MG63 (cell line): ENCODE data around the gene SOWAHB. TPM values are rescaled to one million over a fixed set of nuclear protein-coding genes. Genes with fewer than 3 reads are reported as not detected.

Source experiments
- DNase-seq: peaks from one replicate; pipeline ENCODE4 v3.0.0-alpha.2; 2020
- H3K27me3 ChIP-seq: fragments of 250-450 bp; sonication (Bioruptor Pico); 2 replicates; pipeline ENCODE4 v1.5.1; 2020; ENCODE audit warnings: mild to moderate bottlenecking, moderate library complexity
- H3K36me3 ChIP-seq: fragments of 250-450 bp; sonication (Bioruptor Pico); 2 replicates; pipeline ENCODE4 v1.5.1; 2020; ENCODE audit warnings: mild to moderate bottlenecking, moderate library complexity
- H3K4me3 ChIP-seq: fragments of 250-450 bp; sonication (Bioruptor Pico); 2 replicates; pipeline ENCODE4 v1.5.1; 2020; ENCODE audit warnings: mild to moderate bottlenecking, moderate library complexity
- H3K9me3 ChIP-seq: fragments of 250-450 bp; sonication (Bioruptor Pico); 2 replicates; pipeline ENCODE4 v1.5.1; 2020; ENCODE audit warnings: mild to moderate bottlenecking, moderate library complexity
- total RNA-seq: library from RNA; depleted of rRNA; stranded (reverse); fragments of >200 nt; shearing (Covaris generic); gene quantifications from 2 replicates; pipeline ENCODE4 v1.2.3, GENCODE V29; 2014; ENCODE audit warnings: low replicate concordance; rRNA removed

Gene SOWAHB
- total RNA-seq: not detected in 2 replicates

- Histone ChIP-seq H3K27me3 (peaks cover 6% of the 10 kb centered on the region; the same call in 1 of the 2 replicates), H3K4me3 (peak within 1 kb of the TSS; percentile 32), H3K36me3 (no peaks in the 10 kb centered on the region), H3K9me3 (no peaks in the 10 kb centered on the region)
- DNase-seq: no peak
Observed at GRCh38 chr4:76897536-76898384, at the start of gene SOWAHB. SOWAHB (minus strand) TSS chr4:76898144; CDS start chr4:76897849, 295 bp downstream.

- Histone ChIP-seq H3K36me3 (peaks cover 3% of the 10 kb centered on the region; the same call in 1 of the 2 replicates), H3K9me3 (no peaks in the 10 kb centered on the region), H3K27me3 (no peaks in the 10 kb centered on the region), H3K4me3 (no peak overlapping the region)
- no peak for DNase-seq
Observed at GRCh38 chr4:76947369-76947768, 49.4 kb upstream of the SOWAHB start.

GRCh38 chr4:76943790-76944189, 45.8 kb upstream of the SOWAHB start:
- DNase-seq: peak; percentile 9
- H3K27me3 ChIP-seq: no peaks in the 10 kb centered on the region
- no peaks in the 10 kb centered on the region for H3K9me3 ChIP-seq
- H3K36me3 ChIP-seq: peaks cover 3% of the 10 kb centered on the region; the same call in 1 of the 2 replicates
- no peak overlapping the region for H3K4me3 ChIP-seq

DNA sequence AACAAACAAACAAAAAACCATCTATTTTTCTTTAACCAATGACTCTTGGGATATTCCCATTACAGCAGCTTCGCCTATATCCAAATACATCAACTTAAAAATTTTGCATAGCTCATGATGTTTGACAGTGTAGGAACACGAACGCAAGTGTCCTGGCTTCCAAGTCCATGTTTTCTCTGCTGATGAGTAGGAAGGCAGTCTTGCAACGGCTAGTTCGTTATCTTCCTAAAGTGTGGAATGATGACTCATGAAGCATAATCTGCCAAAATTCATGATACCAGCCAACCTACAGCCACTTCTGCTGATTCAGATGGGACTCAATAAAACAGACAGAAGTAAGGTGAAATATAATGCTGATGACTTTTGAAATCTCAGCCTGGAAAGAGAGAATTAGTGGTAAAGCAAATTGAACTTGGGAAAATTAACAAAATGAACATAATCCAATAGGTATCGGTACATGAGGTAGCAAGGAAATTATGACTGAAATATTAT, 45.2 kb upstream of the SOWAHB start:
- no peak overlapping the region for H3K4me3 ChIP-seq
- H3K36me3 ChIP-seq: peaks cover 3% of the 10 kb centered on the region; the same call in 1 of the 2 replicates
- no peaks in the 10 kb centered on the region for H3K9me3 ChIP-seq
- no peak for DNase-seq
- no peaks in the 10 kb centered on the region for H3K27me3 ChIP-seq

- Histone ChIP-seq H3K27me3 (no peaks in the 10 kb centered on the region), H3K4me3 (no peak overlapping the region)
- DNase-seq: no peak
Observed at GRCh38 chr4:76939184-76939583, 41.2 kb upstream of the SOWAHB start.

GRCh38 chr4:76931576-76932276, 33.8 kb upstream of the SOWAHB start:
- no peak for DNase-seq
- no peaks in the 10 kb centered on the region for H3K27me3 ChIP-seq
- no peaks in the 10 kb centered on the region for H3K9me3 ChIP-seq
- H3K4me3 ChIP-seq: no peak overlapping the region
- no peaks in the 10 kb centered on the region for H3K36me3 ChIP-seq

More at GRCh38 chr4:76939184-76939583, 41.2 kb upstream of the SOWAHB start:
- Histone ChIP-seq H3K9me3 (no peaks in the 10 kb centered on the region), H3K36me3 (peaks cover 3% of the 10 kb centered on the region; the same call in 1 of the 2 replicates)

- no peak overlapping the region for H3K4me3 ChIP-seq
- no peaks in the 10 kb centered on the region for H3K36me3 ChIP-seq
- no peaks in the 10 kb centered on the region for H3K9me3 ChIP-seq
- no peaks in the 10 kb centered on the region for H3K27me3 ChIP-seq
- DNase-seq: peak; percentile 9
Observed at GRCh38 chr4:76931087-76931486, 33.1 kb upstream of the SOWAHB start.

- Histone ChIP-seq H3K4me3 (no peak overlapping the region), H3K27me3 (no peaks in the 10 kb centered on the region), H3K36me3 (no peaks in the 10 kb centered on the region), H3K9me3 (no peaks in the 10 kb centered on the region)
- no peak for DNase-seq
Observed at GRCh38 chr4:76930685-76931084, 32.7 kb upstream of the SOWAHB start.

- H3K4me3 ChIP-seq: no peak overlapping the region
- no peak for DNase-seq
- H3K36me3 ChIP-seq: no peaks in the 10 kb centered on the region
- no peaks in the 10 kb centered on the region for H3K9me3 ChIP-seq
- no peaks in the 10 kb centered on the region for H3K27me3 ChIP-seq
Observed at GRCh38 chr4:76926841-76927240, 28.9 kb upstream of the SOWAHB start.

GRCh38 chr4:76923619-76924357, 25.8 kb upstream of the SOWAHB start:
- H3K27me3 ChIP-seq: no peaks in the 10 kb centered on the region
- H3K36me3 ChIP-seq: no peaks in the 10 kb centered on the region
- H3K9me3 ChIP-seq: no peaks in the 10 kb centered on the region
- DNase-seq: no peak
- no peak overlapping the region for H3K4me3 ChIP-seq

- Histone ChIP-seq H3K27me3 (no peaks in the 10 kb centered on the region), H3K36me3 (no peaks in the 10 kb centered on the region), H3K4me3 (no peak overlapping the region), H3K9me3 (no peaks in the 10 kb centered on the region)
- no peak for DNase-seq
Observed at GRCh38 chr4:76920715-76921114, 22.8 kb upstream of the SOWAHB start.

DNA sequence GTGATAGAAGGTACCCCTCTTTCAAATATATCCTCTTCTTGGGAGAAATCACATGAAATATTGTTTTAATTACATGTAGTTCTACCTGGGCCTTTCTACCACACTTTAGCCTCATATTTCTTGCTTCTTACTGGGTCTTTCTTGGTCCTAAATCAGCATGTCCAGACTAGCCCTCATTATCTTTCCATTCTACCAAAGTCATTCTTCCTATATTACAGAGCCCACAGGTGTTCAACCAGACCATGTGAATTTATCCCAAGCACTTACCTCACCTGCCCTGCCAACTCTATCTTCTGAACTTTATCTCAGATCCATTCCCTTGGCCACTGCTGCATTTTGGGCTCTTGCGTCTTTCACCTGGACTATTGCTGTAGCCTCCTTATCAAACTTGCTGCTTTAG, 11.8 kb upstream of the SOWAHB start:
- Histone ChIP-seq H3K36me3 (no peaks in the 10 kb centered on the region), H3K4me3 (no peak overlapping the region), H3K9me3 (no peaks in the 10 kb centered on the region), H3K27me3 (no peaks in the 10 kb centered on the region)
- no peak for DNase-seq

DNA sequence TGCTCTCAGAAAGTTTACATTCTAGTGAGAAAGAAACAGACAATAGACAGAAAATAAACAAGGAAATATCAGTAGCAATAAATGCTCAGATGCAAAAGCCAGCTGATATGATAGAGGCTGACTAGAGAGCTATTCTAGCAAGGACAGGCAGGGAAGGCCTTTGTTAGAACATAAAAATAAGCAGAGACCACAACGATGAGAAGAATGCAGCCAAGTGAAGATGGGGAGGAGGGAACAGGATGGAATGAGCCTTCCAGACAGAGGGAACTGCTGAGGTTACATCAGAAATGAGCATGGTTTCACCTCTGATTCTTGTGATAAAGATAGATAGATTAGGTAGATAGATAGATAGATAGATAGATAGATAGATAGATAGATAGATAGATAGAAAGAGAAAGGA, 7.6 kb upstream of the SOWAHB start:
- no peaks in the 10 kb centered on the region for H3K27me3 ChIP-seq
- no peak overlapping the region for H3K4me3 ChIP-seq
- no peaks in the 10 kb centered on the region for H3K9me3 ChIP-seq
- DNase-seq: no peak
- H3K36me3 ChIP-seq: no peaks in the 10 kb centered on the region

DNA sequence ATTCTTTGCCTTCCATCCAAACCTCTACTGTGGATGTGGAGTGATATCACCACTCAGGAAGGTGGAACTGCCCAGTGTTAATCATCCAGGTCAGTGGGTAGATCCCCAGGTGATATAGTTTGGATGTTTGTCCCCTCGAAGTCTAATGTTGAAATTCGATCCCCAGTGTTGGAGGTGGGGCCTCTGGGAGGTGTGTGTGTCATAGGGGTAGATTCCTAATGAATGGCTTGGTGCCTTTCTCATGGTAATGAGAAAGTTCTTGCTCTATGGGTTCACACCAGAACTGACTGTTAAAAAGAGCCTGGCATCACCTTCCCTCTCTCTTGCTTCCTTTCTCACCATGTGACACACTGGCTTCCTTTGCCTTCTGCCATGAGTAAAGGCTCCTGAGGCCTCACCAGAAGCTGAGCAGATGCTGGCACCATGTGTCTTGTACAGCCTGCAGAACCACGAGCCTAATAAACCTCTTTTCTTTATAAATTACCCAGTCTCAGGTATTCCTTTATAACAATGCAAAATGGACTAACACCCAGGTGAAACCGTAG, 6.8 kb upstream of the SOWAHB start:
- no peak for DNase-seq
- Histone ChIP-seq H3K27me3 (no peaks in the 10 kb centered on the region), H3K36me3 (no peaks in the 10 kb centered on the region), H3K4me3 (no peak overlapping the region), H3K9me3 (no peaks in the 10 kb centered on the region)

- no peak for DNase-seq
- Histone ChIP-seq H3K36me3 (no peaks in the 10 kb centered on the region), H3K9me3 (no peaks in the 10 kb centered on the region), H3K27me3 (0 out of 2 replicates have a peak, but pooled peaks cover 3% of the 10 kb centered on the region), H3K4me3 (no peak overlapping the region)
Observed at GRCh38 chr4:76902233-76902890, 4.4 kb upstream of the SOWAHB start.
